Thyroid gland (tissue), 4 donors: ENCODE data around the gene MGAT1. TPM values are rescaled to one million over a fixed set of nuclear protein-coding genes. Genes with fewer than 3 reads are reported as not detected.

ENCODE experiments used
- DNase-seq, 2 donors: peaks; one replicate each; pipeline ENCODE4 v3.0.0-alpha.2; 2019
- H3K27ac ChIP-seq, 3 donors: fragments of 200-600 bp; sonication (generic); 1 replicate in 2 of 3; 2 replicates in 1 of 3; pipeline ENCODE4 v1.5.1; 2016 to 2019; ENCODE audit warnings: mild to moderate bottlenecking in 1 of 3, moderate library complexity in 1 of 3
- H3K27me3 ChIP-seq: fragments of 200-600 bp; sonication (generic); one replicate; pipeline ENCODE4 v1.5.1; 2019
- H3K36me3 ChIP-seq, 2 donors: fragments of 200-600 bp; sonication (generic); one replicate each; pipeline ENCODE4 v1.5.1; 2016 to 2019
- H3K4me1 ChIP-seq, 2 donors: fragments of 200-600 bp; sonication (generic); one replicate each; pipeline ENCODE4 v1.5.1; 2017 to 2019
- H3K4me3 ChIP-seq, 3 donors: fragments of 200-600 bp; sonication (generic); replicated peaks in 1 of 3; 1 replicate in 2 of 3; 2 replicates in 1 of 3; pipeline ENCODE4 v1.5.1; 2016; ENCODE audit warnings: mild to moderate bottlenecking in 1 of 3
- H3K9me3 ChIP-seq: fragments of 200-600 bp; sonication (generic); one replicate; pipeline ENCODE4 v1.5.1; 2017
- POLR2A ChIP-seq, 2 donors: fragments of 450-650 bp; IDR thresholded peaks; one replicate each; pipeline ENCODE4 v1.6.1; 2017; ENCODE audit warnings: antibody characterized with exemption in 2 of 2, mild to moderate bottlenecking in 2 of 2, moderate library complexity in 1 of 2
- WGBS, 2 donors: methylation state at CpG; one replicate each; pipeline ENCODE4 v1.1.5; 2017; 5-methylcytosine and 5-hydroxymethylcytosine counted together
- intact Hi-C: fragments of 100-400 bp; cut with DNase I; formaldehyde crosslinking; loops from one replicate; pipeline ENCODE4 v1.15.1; 2023
- total RNA-seq, 4 donors: library from RNA; depleted of rRNA; stranded (reverse); fragments of >200 nt; gene quantifications; one replicate each; pipeline ENCODE4 v1.2.3, GENCODE V29; 2016
- TF ChIP-seq, protein P1 (sequence below), 6 experiments: fragments of 200-600 bp in 3 of 6; fragments of 450-650 bp in 3 of 6; sonication (generic) in 3 of 6; IDR thresholded peaks; one replicate each; pipeline ENCODE4 v1.5.1; 2016 to 2019; ENCODE audit warnings: antibody characterized with exemption in 6 of 6, mild to moderate bottlenecking in 2 of 6, inconsistent platforms in 1 of 6, moderate library complexity in 1 of 6

Gene MGAT1
- total RNA-seq, 4 donors from 2014 or later: 155 to 283 (median 200) TPM

GRCh38 chr5:180847026-180847425 is 44.4 kb upstream of the MGAT1 start:
- no peaks in the 10 kb centered on the region for H3K4me1 ChIP-seq
- 32 to 33% methylated on average over 3 of the region's 3 CpGs for WGBS, 2 donors
- H3K27me3 ChIP-seq: no peaks in the 10 kb centered on the region
- H3K36me3 ChIP-seq: peaks cover 30 to 32% of the 10 kb centered on the region in 2 donors
- intact Hi-C loops: no loop called here
- no peak overlapping the region for H3K27ac ChIP-seq
- H3K9me3 ChIP-seq: no peaks in the 10 kb centered on the region
- no peak overlapping the region for H3K4me3 ChIP-seq
- no peak for DNase-seq
- TF ChIP-seq, protein P1, sequence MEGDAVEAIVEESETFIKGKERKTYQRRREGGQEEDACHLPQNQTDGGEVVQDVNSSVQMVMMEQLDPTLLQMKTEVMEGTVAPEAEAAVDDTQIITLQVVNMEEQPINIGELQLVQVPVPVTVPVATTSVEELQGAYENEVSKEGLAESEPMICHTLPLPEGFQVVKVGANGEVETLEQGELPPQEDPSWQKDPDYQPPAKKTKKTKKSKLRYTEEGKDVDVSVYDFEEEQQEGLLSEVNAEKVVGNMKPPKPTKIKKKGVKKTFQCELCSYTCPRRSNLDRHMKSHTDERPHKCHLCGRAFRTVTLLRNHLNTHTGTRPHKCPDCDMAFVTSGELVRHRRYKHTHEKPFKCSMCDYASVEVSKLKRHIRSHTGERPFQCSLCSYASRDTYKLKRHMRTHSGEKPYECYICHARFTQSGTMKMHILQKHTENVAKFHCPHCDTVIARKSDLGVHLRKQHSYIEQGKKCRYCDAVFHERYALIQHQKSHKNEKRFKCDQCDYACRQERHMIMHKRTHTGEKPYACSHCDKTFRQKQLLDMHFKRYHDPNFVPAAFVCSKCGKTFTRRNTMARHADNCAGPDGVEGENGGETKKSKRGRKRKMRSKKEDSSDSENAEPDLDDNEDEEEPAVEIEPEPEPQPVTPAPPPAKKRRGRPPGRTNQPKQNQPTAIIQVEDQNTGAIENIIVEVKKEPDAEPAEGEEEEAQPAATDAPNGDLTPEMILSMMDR (IDR thresholded peaks at IDR 0.05): no peak
- TF ChIP-seq POLR2A (IDR thresholded peaks at IDR 0.05): no peak

DNA sequence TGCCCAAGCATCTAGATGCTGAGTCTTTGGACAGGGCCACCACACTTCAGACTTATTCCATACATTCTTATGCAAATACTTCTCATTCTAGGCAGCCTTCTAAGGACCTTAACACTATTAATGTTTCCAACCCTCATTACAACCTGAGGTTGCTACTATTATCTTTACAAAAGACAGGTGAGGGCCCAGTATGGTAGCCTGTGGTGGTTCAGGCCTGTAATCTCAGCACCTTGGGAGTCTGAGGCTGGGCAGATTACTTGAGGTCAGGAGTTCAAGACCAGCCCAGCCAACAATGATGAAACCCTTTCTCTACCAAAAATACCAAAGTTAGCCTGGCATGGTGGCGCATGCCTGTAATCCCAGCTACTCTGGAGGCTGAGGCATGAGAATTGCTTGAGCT is 42.3 kb upstream of the MGAT1 start:
- Histone ChIP-seq H3K36me3 (peaks cover 13 to 18% of the 10 kb centered on the region in 2 donors), H3K4me3 (no peak overlapping the region), H3K27me3 (no peaks in the 10 kb centered on the region), H3K9me3 (no peaks in the 10 kb centered on the region), H3K4me1 (no peaks in the 10 kb centered on the region), H3K27ac (no peak overlapping the region)
- intact Hi-C loops: no loop called here
- no peak for DNase-seq
- no peak for TF ChIP-seq POLR2A (IDR thresholded peaks at IDR 0.05)
- TF ChIP-seq, protein P1 (IDR thresholded peaks at IDR 0.05): no peak
- WGBS, 2 donors: 100% methylated on average over 1 of the region's 1 CpG

- Histone ChIP-seq H3K27me3 (no peaks in the 10 kb centered on the region), H3K36me3 (peaks cover 9 to 14% of the 10 kb centered on the region in 2 donors), H3K27ac (no peak overlapping the region), H3K9me3 (no peaks in the 10 kb centered on the region), H3K4me3 (no peak overlapping the region), H3K4me1 (no peaks in the 10 kb centered on the region)
- 55 to 57% methylated on average over 3 of the region's 3 CpGs for WGBS, 2 donors
- intact Hi-C loops: no loop called here
- TF ChIP-seq, protein P1 (IDR thresholded peaks at IDR 0.05): no peak
- TF ChIP-seq POLR2A (IDR thresholded peaks at IDR 0.05): no peak
- DNase-seq: no peak
These were observed 41.8 kb upstream of the MGAT1 start for GRCh38 chr5:180844432-180844831.

DNA sequence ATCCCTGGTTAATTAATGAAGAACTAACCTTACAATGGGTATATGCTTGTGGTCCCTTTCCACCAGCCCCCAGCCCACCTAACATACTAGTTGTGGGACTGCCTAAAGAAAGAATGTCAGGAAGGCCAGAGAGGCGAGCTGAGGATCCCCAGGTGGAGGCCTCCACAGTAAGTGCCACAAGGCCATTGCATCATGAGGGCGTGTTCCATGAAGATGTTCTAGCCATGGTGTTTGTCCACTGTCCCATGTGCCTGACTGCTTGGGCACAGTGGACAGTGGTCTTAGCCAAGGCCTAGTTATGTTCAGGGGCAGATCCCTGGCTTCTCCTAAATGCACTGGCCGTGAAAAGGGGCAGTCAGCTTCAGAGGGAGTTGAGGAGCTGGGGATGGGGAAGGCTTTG is 37.3 kb upstream of the MGAT1 start:
- no peak overlapping the region for H3K27ac ChIP-seq
- no peak for DNase-seq
- H3K27me3 ChIP-seq: no peaks in the 10 kb centered on the region
- TF ChIP-seq, protein P1 (IDR thresholded peaks at IDR 0.05): no peak
- TF ChIP-seq POLR2A (IDR thresholded peaks at IDR 0.05): no peak
- H3K4me1 ChIP-seq: peaks cover 0 to 5% of the 10 kb centered on the region in 2 donors
- WGBS, 2 donors: 92 to 93% methylated on average over 1 to 3 of the region's 3 CpGs
- no peak overlapping the region for H3K4me3 ChIP-seq
- H3K9me3 ChIP-seq: no peaks in the 10 kb centered on the region
- intact Hi-C loops: loop anchor here (10.0 kb wide), 1 partner anchor 55 kb away; no protein-coding TSS in a partner anchor
- peaks cover 16 to 23% of the 10 kb centered on the region in 2 donors for H3K36me3 ChIP-seq

DNA sequence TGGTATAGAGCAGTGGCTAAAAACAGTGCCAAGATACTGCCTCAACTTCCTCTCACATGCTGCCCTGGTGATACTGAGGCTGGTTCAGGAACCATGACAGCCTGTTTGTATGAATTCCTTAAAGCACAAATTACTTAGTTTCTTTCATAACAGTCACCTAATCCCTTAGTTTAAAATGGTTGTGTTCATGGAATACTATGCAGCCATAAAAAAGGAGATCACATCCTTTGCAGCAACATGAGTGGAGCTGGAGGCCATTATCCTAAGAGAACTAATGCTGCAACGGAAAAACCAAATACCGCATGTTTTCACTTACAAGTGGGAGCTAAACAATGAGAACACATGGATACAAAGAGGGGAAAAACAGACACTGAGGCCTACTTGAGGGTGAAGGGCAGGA is 36.6 kb upstream of the MGAT1 start:
- no peaks in the 10 kb centered on the region for H3K9me3 ChIP-seq
- WGBS, 2 donors: 97% methylated on average over 2 of the region's 2 CpGs
- intact Hi-C loops: loop anchor here (10.0 kb wide), 1 partner anchor 54 kb away; no protein-coding TSS in a partner anchor
- DNase-seq: no peak
- no peak for TF ChIP-seq POLR2A (IDR thresholded peaks at IDR 0.05)
- TF ChIP-seq, protein P1 (IDR thresholded peaks at IDR 0.05): no peak
- H3K27me3 ChIP-seq: no peaks in the 10 kb centered on the region
- peaks cover 18 to 24% of the 10 kb centered on the region in 2 donors for H3K36me3 ChIP-seq
- H3K27ac ChIP-seq: no peak overlapping the region
- no peak overlapping the region for H3K4me3 ChIP-seq
- H3K4me1 ChIP-seq: peaks cover 0 to 8% of the 10 kb centered on the region in 2 donors
